OCI-LY7 (cell line): ENCODE measurements around the gene WNT7B. TPM values are rescaled to one million over a fixed set of nuclear protein-coding genes. Genes with fewer than 3 reads are reported as not detected.

Experiments
- BruUV-seq: library from RNA; stranded (reverse); fragments of 400-500 nt; replicated peaks from 2 replicates; lab custom pipeline; 2021; lab: Mats Ljungman, UMichigan
- CTCF ChIA-PET: fragments of 300-600 bp; sonication (Branson Sonifier 250); formaldehyde crosslinking; loops from one replicate; lab custom pipeline; 2022; ENCODE audit warnings: antibody characterized with exemption; ENCODE audit not compliant: unreplicated experiment; lab: Charles Lee
- POLR2A ChIA-PET: fragments of 300-600 bp; sonication (Branson Sonifier 250); formaldehyde crosslinking; loops from one replicate; lab custom pipeline; 2022; ENCODE audit warnings: antibody characterized with exemption; lab: Charles Lee
- DNase-seq: peaks from one replicate; pipeline ENCODE4 v3.0.0-alpha.2; 2015; ENCODE audit warnings: low spot score
- H2AFZ ChIP-seq: fragments of 200-600 bp; sonication (generic), shearing (Covaris generic); 2 replicates; pipeline ENCODE4 v1.6.1; 2014; ENCODE audit warnings: mild to moderate bottlenecking, antibody characterized with exemption, low read length, moderate library complexity
- H3K27ac ChIP-seq: fragments of 200-600 bp; sonication (generic); 2 replicates; pipeline ENCODE4 v1.5.1; 2014; ENCODE audit warnings: mixed run types, low read depth, mild to moderate bottlenecking, moderate library complexity, low read length, inconsistent platforms; ENCODE audit not compliant: poor library complexity, severe bottlenecking
- H3K36me3 ChIP-seq: fragments of 200-600 bp; sonication (generic); 2 replicates; pipeline ENCODE4 v1.6.1; 2014; ENCODE audit warnings: mild to moderate bottlenecking, antibody characterized with exemption, low read length, moderate library complexity, mixed read lengths; ENCODE audit not compliant: insufficient read depth
- H3K4me1 ChIP-seq: fragments of 200-600 bp; sonication (generic); 2 replicates; pipeline ENCODE4 v1.5.1; 2014; ENCODE audit warnings: mild to moderate bottlenecking, low read length; ENCODE audit not compliant: insufficient read depth, poor library complexity, severe bottlenecking
- H3K4me2 ChIP-seq: fragments of 200-600 bp; sonication (generic); 2 replicates; pipeline ENCODE4 v1.6.1; 2014; ENCODE audit warnings: mild to moderate bottlenecking, low read length
- H3K4me3 ChIP-seq: fragments of 200-600 bp; sonication (generic); 2 replicates; pipeline ENCODE4 v1.5.1; 2014; ENCODE audit warnings: mild to moderate bottlenecking, low read depth, low read length; ENCODE audit not compliant: poor library complexity, severe bottlenecking
- H3K79me2 ChIP-seq: fragments of 200-600 bp; sonication (generic); 2 replicates; pipeline ENCODE4 v1.6.1; 2016; ENCODE audit warnings: low read depth, mild to moderate bottlenecking, low read length, moderate library complexity, mixed read lengths; ENCODE audit not compliant: insufficient read depth
- H3K9me2 ChIP-seq: fragments of 200-600 bp; sonication (generic); 2 replicates; pipeline ENCODE4 v1.6.1; 2016; ENCODE audit warnings: mild to moderate bottlenecking, low read length, mixed read lengths; ENCODE audit not compliant: insufficient read depth
- H3K9me3 ChIP-seq: fragments of 200-600 bp; sonication (generic); 2 replicates; pipeline ENCODE4 v1.6.1; 2014; ENCODE audit warnings: mild to moderate bottlenecking, mixed run types, low read length, mixed read lengths
- H4K20me1 ChIP-seq: fragments of 200-600 bp; sonication (generic); 2 replicates; pipeline ENCODE4 v1.6.1; 2014; ENCODE audit warnings: mild to moderate bottlenecking, antibody characterized with exemption, low read length, moderate library complexity, mixed read lengths; ENCODE audit not compliant: insufficient read depth
- CTCF ChIP-seq: fragments of 200-600 bp; sonication (generic); conservative IDR thresholded peaks from 2 replicates; pipeline ENCODE4 v1.5.1; 2014; ENCODE audit warnings: mild to moderate bottlenecking, antibody characterized with exemption, low read length, moderate library complexity, mixed read lengths
- EZH2phosphoT487 ChIP-seq: fragments of 200-600 bp; sonication (generic); IDR thresholded peaks from 2 replicates; pipeline ENCODE4 v1.6.1; 2018; ENCODE audit warnings: low read depth, borderline replicate concordance, mild to moderate bottlenecking, mixed run types, antibody characterized with exemption, low read length, moderate library complexity, mixed read lengths
- intact Hi-C: fragments of 100-400 bp; cut with micrococcal nuclease; formaldehyde crosslinking; loops from one replicate; pipeline ENCODE4 v1.10.0; 2022; ENCODE audit not compliant: unreplicated experiment
- total RNA-seq, 2 experiments: library from RNA; depleted of rRNA in 1 of 2; stranded (reverse); fragments of >200 nt in 1 of 2; shearing (Covaris generic) in 1 of 2; gene quantifications; 2 replicates each; pipeline ENCODE4 v1.2.3, GENCODE V29; 2014 to 2022

Gene WNT7B
- total RNA-seq, 2 experiments from 2014 or later: not detected

DNA sequence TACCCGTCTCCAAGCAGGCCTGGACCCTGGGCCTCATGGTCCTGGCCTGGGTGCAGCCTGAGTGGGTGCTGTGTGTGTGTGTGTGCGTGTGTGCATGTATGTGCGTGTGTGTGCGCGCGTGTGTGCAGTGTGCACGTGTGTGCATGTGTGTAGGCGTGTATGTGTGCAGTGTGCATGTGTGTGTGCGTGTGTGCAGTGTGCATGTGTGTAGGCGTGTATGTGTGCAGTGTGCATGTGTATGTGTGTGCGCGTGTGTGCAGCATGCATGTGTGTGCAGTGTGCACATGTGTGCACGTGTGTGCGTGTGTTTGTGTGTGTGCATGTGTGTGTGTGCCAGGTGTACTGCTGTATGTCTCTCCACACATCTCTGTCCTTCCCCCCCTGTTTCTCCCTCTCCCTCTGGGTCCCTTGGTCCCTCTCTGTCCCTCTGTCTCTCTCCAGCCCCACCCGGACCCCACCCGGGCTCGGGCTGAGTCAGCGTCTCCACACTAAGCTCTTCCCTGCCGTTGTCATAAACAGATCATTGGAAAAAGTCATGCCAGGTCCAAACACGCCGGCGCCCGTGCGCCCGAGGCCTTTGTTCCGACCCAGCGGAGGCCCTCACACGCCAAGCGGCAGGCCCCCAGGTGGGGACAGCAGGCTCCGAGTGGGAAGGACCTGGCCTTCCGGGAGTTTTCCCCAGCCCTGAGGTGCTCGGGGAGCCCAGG lies 34.0 kb downstream of the WNT7B start:
- ChIA-PET CTCF (no interaction called here), POLR2A (no interaction called here)
- Histone ChIP-seq H3K4me1 (no peaks in the 10 kb centered on the region), H3K4me2 (no peak overlapping the region), H3K27ac (no peak overlapping the region), H3K36me3 (no peaks in the 10 kb centered on the region), H3K79me2 (no peaks in the 10 kb centered on the region), H2AFZ (no peak overlapping the region), H3K9me3 (no peaks in the 10 kb centered on the region), H3K4me3 (no peak overlapping the region), H3K9me2 (no peaks in the 10 kb centered on the region), H4K20me1 (no peaks in the 10 kb centered on the region)
- intact Hi-C loops: no loop called here
- no TSS peak for BruUV-seq
- no peak for DNase-seq
- TF ChIP-seq CTCF (no peak), EZH2phosphoT487 (no peak)

DNA sequence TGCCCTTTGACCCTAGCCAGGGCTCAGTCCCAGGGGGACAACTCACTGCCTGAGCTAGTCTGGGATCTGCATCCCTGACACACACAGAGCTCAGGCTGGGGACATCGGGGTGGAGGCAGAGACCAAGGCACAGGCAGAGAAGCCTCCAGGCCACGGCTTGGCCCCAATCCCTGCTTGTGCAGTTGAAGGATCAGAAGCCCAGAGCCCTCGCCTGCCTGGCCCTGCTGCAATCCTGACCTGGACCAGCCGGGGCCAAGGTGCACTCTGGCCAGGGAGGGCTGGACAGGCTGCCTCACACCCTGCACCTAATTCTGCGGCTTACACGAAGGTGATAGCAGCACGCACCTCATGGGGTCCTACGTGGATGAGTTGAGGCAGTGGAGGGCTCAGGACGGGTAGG lies 34.6 kb downstream of the WNT7B start:
- H3K4me1 ChIP-seq: no peaks in the 10 kb centered on the region
- no peaks in the 10 kb centered on the region for H3K9me2 ChIP-seq
- H3K4me2 ChIP-seq: no peak overlapping the region
- H2AFZ ChIP-seq: no peak overlapping the region
- no peaks in the 10 kb centered on the region for H3K79me2 ChIP-seq
- BruUV-seq: no TSS peak
- no peaks in the 10 kb centered on the region for H3K9me3 ChIP-seq
- ChIA-PET POLR2A (no interaction called here), CTCF (no interaction called here)
- H3K4me3 ChIP-seq: no peak overlapping the region
- DNase-seq: no peak
- no peaks in the 10 kb centered on the region for H3K36me3 ChIP-seq
- no peaks in the 10 kb centered on the region for H4K20me1 ChIP-seq
- intact Hi-C loops: no loop called here
- no peak overlapping the region for H3K27ac ChIP-seq
- TF ChIP-seq EZH2phosphoT487 (no peak), CTCF (no peak)

GRCh38 chr22:45938913-45939312 lies 38.0 kb downstream of the WNT7B start:
- no peak for TF ChIP-seq CTCF
- no peak for TF ChIP-seq EZH2phosphoT487
- intact Hi-C loops: no loop called here
- no peak for DNase-seq
- Histone ChIP-seq H4K20me1 (no peaks in the 10 kb centered on the region), H3K36me3 (no peaks in the 10 kb centered on the region), H3K4me2 (no peak overlapping the region), H3K4me1 (no peaks in the 10 kb centered on the region), H3K9me2 (no peaks in the 10 kb centered on the region), H2AFZ (no peak overlapping the region), H3K27ac (no peak overlapping the region), H3K9me3 (no peaks in the 10 kb centered on the region), H3K79me2 (no peaks in the 10 kb centered on the region), H3K4me3 (no peak overlapping the region)
- POLR2A ChIA-PET: no interaction called here
- CTCF ChIA-PET: no interaction called here
- no TSS peak for BruUV-seq
